Activated effector memory CD4-positive, alpha-beta T cell treated with Interleukin-2 at 50 U/mL for 16 hours (primary cell): Measurements from ENCODE around the gene ACO2.
"Not testable (repeated sequence)": the region's sequence is repeated elsewhere in the genome, so short reads cannot be mapped to it uniquely, and the experiment has no call there.

Experiments
- DNase-seq: peaks from one replicate; pipeline ENCODE4 v3.0.0-alpha.2; 2020

ACO2 gene

DNA sequence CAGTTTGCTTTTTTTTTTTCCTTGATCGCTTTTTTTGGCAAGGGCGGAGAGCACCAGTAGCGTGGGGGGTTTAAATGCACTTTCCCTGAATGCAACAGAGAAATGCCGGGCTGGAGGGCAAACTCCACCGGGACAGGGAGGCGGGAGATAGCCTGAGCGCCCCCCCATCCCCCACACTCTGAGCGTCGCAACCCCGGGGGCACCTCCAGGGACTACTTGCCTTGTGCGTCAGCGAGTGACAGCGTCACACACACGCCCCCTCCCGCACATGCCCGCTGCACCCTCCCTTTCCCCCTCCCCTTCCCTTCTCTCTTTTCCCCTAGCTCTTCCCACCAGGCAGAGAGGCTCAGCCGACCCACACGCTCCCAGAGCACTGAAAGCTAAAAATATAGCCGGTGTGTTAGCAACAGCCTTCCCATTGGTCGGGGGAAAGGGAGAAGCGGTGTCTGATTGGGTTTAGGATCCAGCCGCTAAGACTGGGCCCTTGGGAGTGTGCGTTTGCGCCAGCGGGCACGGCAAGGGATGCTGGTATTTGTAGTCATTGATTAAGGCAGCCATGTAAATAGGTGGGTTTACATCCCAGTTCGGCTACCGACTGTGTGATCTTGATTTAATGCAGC, 20.6 kb upstream of the ACO2 start:
- DNase-seq = peak; percentile 83

DNA sequence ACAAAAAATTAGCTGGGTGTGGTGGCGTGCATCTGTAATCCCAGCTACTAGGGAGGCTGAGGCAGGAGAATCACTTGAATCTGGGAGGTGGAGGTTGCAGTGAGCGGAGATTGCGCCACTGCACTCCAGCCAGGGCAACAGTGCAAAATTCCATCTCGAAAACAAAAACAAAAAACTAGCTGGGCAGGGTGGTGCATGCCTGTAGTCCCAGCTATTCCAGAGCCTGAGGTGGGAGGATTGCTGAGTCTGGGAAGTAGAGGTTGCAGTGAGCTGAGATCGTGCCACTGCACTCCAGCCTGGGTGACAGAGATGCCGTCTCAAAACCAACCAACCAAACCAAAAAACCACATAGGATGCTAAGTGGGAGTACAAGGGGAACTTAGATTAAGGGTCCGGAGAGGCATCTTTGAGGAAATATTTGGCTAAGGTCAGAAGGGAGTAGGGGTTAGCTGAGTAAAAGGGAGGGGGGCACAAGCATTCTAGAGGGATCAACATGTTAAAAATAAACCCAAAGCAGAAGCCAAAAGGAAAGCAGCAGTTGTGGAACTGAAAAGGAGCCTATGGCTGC, 10.7 kb upstream of the ACO2 start:
- no peak for DNase-seq

DNA sequence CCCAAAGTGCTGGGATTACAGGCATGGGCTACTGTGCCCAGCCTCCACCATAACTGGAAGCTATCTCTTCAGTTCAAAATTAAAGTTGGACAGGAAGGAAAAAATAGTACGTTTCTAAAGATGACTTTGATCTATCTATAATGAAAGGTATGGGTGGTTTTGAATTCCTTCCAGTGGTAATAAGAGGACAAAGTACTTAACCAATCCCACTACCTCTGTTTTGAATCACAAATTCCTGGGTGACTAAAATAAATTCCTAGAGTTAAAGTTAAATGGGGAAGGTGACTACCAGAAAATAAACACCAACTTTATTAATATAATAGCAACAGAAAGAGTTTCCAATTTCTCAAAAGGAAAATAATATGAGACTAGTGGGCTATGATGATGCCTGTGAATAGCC, 9.5 kb upstream of the ACO2 start:
- DNase-seq = no peak

DNA sequence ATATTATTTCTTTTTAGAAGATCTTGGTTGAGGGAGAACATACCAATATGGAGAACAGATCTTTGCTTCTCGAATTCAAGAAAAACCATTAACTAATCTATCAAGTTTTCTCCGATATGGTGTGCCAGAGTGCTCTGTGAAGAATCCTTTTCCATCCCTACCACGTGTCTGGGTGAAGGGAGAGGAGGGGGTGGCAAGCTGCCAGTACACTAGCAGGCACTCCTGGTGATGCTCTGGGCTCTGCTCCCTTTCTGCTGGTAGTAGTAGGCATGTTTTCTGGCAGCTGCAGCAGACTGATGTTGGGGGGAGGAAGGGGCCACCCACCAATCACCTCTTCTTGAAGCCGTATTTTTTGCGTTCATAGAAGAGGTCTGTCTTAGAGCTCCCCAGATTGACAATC, 8.8 kb upstream of the ACO2 start:
- not testable (repeated sequence) for DNase-seq

DNA sequence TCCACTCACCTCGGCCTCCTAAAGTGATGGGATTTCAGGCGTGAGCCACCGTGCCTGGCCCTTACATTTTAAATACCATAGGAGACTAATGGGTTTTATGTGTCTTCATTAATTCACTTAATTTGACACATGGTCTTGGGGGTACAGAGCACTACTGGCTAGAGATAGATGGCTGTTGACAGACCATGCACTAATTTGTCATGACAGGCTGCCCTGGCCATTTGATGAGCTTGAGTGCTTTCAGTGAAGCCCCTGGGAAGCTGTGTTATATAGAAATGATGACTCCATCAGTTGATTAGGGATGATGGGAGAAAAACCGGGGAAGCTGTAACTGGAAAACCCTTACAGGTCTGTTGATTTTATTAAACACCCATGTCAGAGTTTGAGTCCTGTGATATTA, 7.0 kb upstream of the ACO2 start:
- DNase-seq = no peak

DNA sequence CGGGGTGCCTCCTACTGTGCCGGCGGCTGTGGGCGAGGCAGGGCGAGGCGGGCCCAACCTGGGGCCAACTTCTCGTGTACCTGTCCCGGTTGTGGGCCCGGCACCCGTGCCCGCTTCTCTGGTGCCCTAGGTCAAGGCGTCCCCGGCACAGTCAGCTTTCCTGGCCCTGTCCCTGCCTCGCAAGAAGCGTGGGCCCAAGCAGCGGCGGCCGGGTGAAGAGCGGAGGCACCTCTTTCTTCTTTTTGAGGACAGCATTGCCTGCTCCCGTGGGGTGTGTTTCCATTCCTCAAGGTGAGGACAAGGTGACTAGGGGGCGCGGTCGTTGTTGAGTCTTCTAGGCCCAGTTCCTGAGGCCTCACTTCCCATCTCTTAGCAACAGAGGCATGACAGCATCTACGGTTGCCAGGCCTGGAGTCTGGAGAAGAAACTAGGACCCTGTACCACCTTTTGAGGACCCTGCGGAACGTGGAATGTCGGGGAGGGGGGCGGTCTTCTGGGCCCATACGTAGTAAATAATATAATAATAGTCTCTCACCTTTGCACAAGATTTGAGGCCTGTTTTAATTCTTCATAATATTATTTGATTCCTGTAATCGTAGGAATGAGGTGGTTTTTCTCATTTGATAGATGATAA, 418 bp downstream of the ACO2 start:
- DNase-seq = no peak

DNA sequence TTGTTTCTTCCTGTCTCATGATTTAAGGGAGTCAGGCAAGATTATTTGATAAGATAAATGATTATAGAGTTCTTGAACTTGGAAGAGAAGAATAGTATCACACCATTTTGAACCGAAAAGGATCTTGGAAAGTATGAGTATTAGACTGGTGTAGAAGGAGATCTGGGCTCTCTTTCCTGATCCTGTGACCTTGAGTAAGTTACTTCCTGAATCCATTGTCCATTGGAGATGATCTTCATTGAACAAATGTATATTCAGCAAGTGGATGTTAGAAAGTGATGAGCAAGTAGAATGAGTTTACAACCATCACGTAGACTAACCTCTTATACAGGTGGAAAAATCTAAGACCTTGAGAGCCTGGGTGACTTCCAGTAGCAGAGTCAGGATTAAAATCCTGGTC, 2.0 kb downstream of the ACO2 start:
- no peak for DNase-seq

DNA sequence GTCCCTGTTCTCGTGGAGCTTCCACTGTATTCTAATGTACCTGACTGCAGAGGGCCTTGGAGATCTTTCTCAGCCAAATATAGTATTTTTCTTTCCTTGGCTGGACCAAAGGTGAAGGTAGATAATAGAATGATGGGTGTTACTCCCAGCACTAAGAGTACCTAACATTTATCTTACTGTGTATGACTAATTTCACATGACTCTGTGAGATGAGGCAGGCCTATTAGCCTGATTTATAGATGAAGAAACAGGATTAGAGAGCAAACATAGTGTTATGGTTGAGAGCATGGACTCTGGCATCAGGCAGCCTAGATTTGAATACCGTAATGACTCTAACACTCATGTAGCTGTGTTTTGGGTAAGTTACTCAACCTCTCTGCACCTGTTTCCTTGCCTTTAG, 2.7 kb downstream of the ACO2 start:
- no peak for DNase-seq

DNA sequence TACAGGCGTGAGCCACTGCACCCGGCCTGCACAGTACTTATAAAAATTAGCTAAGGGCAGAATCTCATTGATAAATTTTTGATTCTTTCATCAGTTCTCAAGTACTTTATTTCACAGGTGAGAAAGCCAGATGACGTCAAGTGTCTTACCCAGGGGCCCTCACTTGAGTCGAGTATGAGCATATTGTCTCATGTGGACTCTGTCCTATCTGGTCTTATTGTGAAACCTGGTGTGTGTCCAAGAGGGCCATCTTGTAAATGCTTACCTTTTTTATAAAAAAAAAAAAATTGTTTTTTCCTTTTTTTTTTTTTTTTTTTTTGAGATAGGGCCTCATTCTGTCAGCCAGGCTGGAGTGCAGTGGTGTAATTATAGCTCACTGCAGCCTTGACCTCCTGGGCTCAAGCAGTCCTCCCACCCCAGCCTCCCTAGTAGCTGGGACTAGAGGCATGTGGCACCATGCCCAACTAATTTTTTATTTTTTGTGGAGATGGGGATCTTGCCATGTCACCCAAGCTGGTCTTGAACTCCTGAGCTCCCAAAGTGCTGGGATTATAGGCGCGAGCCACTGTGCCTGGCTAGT, 6.0 kb downstream of the ACO2 start:
- no peak for DNase-seq

DNA sequence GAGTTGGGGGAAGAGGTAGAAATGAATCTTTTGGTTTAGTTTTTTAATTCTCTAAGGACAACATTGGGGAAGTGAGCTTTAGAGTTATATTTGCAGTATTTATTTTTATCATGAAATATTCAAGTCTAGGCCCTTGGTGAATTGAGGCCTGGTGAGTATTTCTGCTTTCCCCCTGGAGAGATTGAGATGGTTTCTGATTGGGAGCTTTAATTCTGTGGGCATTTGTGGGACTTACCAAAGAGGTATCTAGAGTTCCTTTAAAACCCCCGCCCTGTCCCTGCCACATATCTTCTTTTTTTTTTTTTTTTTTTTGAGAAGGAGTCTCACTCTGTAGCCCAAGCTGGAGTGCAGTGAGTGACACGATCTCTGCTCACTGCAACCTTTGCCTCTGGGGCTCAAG, 9.6 kb downstream of the ACO2 start:
- DNase-seq = no peak

DNA sequence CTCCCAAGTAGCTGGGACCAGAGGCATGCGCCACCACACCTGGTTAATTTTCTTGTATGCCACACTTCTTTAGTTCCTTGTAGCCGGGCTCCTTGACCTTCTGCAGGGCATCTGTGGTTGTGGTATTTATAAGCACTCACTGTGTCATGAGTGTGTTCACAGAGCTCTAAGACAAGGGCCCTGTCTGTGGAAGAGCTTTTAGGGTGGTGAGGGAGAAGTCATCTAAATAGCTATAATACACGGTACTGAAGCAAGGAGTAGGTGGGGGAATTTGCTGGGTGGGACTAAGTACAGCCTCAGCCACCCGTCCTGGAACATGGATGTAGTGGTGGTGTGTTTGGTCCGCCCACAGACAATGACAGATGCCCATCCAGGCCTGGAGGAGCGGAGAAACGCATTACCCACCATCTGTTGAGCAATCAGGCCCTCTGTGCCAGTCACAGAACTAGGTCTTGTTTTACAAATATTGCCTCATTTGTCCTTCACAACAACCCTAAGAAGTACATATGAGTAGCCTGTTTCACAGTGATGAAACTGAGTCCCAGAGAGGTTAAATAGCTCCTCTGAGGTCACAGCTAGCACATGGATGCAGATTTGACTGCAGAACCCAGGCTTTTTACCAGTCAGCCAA, 10.1 kb downstream of the ACO2 start:
- DNase-seq = no peak

DNA sequence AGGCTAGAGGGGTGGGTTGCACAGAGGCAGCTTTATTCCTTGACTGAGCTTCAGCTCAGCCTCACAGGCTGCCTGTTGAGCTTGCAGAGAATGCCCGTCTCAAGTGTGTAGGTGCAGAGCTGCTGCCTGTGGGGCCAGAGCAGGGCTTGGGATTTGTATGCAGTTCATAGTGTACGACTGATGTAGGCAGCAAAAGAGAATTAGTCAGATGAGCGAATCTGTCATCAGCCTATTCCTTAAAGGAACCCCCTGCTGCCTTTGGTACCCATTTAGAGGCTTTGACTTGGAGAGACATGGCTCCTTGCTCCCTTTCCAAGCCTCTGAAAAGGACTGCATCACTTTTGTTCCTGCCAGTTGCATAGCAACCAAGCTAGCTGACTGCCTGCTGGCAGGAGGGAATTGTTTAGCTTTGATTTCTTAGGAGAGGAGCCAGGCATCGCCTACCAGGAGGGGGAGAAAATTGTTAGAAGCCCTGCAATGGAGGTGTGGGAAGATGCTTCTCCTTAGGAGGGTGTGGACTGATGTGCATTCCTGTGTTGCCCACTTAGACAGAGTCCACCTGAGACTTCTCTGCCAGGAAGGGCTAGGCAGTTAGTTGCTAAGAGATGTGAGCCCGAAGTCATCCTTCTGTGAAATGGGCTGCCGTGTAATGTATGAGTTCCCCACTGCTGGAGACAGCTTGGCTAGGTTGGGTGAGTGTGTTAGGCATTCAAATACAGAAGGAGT, 10.9 kb downstream of the ACO2 start:
- DNase-seq = no peak

DNA sequence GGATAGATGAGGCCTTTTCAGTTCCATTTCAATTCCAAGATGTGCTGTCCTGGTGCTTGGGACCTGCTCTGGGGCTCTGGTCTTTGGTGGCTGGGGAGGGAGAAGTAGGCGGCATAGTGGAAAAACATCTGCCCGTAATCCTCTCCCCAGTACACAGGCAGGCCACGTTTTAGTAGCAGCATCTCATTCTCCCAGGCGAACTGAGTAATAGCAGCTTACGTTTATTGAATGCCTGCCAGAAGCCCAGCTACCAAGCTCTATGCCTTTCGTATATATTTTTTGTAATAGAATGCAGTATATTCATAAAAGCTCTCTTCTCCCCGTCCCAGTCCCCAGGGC, 11.4 kb downstream of the ACO2 start:
- no peak for DNase-seq

DNA sequence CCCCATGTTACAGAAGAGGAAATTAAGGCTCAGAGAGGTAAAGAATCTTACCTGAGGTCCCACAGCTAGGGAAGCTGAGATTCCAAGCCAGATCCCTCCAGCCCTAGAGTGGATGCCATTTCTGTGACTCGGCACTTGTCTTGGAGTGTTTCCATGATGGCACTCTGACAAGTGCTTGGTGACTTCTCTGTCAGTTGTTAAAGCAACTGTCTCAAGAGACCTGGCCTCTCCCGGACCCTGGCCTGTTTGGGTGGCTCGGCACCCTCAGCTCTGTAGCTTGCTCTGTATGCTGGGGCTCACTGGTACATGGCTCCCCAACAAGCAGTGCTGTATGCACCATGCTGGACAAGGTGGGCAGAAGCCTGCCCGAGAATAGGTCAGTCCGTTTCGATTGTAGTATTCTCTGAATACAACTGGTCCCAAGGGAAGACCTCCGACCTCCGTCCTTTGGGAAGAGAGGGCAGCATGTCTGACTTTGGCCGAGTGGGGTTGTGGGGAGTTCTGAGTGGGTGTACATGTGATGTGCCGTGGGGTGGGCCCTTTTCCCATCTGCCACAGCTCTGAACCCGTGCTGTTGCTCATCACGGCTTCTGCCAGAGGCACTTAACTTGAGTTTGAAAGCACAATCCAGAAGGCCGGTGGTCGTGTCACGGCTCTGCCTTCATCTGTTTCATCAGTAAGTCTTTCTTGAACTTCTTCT, 12.4 kb downstream of the ACO2 start:
- no peak for DNase-seq

DNA sequence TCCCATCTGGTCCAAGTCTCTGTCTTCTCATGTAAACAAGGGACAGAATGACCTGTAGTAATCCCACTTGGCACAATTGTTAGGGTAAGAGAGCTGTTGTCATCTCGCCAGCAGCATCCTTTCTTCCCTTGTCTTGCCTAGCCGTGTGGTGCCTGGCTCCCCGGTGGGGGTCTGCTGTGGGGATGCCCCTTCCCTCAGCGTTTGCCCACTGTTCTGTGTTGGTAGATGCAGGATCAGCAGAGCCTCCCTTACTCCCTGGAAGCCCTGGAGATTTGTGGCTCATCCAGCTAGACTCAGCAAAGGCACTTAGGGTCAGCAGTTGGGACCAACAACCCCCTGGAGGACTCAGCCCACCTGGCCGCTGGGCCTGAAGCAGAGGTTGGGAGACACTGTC, 13.0 kb downstream of the ACO2 start:
- no peak for DNase-seq

DNA sequence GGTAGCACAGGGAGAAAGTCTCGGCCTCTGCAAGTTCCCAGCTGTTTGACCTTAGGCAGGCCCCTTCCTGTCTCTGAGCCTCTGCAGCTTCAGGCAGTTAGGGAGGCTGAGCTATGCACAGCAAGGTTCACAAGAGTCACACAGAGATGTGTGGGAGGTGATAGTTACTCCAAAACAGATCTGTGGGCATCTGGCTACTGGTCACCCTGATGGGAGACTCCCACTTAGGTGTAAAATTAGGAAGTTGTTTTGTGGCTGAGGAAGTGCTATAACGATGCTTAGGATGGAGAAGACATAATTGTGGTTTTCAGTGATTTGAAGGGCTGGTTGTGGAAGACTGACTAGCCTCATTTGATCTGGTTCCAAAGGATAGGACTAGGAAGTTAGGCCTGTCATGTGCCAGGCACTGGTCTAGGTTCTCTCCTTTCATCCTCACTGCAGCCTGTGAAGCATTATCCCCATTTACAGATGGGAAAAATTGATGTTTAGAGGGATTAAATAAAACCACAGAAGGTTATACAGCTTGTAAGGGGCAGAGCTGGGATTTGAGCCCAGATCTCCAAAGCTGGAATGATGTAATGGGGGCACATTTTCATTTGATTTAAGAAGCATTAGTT, 13.5 kb downstream of the ACO2 start:
- no peak for DNase-seq

DNA sequence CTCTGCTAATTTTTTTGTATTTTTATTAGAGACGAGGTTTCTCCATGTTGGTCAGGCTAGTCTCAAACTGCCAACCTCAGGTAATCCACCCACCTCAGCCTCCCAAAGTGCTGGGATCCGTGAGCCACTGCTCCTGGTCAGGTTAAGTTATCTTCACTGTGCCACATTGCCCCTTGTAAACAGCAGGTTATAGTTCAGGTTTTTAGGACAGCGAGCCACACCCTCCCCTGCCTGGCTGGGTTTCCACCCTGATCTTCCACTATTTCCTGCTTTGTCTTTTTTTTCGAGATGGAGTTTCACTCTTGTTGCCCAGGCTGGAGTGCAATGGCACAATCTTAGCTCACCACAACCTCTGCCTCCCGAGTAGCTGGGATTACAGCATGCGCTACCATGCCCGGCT, 16.1 kb downstream of the ACO2 start:
- no peak for DNase-seq

DNA sequence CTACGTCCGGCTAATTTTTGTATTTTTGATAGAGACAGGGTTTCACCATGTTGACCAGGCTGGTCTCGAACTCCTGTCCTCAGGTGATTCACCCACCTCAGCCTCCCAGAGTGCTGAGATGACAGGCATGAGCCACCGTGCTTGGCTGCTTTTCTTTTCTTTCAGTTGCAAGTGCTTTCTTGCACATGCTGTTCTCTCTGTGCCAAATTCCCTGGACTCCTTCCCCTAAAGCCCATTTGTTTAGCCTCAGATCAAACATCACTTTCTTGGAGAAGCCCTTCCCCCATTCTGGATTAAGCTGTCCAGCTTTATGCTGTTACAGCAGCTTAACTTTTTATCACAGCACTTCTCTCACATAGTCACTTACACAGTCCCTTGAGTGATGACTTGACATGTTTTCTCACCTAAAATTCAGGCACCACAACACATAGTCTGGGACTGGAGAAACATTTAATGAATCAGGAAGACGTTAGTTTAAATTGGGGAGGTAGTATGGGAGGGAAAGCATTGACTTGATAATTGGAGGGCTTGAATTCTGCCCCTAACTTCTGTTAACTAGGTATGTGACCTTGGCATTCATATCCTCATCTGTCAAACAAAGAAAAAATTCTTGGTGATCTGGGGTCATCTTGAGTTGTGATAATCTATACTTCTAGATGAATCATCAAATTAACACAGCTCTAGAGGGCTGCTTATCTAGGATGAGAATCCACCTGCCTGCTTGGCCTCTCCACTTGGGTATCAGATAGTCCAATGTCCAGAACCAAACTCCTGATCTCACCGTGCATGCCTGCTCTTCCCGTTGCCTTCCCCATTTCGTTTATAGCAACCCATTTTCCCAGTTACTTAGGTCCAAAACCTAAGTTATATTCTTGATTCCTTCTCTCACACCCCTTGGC, 18.4 kb downstream of the ACO2 start:
- DNase-seq = no peak

DNA sequence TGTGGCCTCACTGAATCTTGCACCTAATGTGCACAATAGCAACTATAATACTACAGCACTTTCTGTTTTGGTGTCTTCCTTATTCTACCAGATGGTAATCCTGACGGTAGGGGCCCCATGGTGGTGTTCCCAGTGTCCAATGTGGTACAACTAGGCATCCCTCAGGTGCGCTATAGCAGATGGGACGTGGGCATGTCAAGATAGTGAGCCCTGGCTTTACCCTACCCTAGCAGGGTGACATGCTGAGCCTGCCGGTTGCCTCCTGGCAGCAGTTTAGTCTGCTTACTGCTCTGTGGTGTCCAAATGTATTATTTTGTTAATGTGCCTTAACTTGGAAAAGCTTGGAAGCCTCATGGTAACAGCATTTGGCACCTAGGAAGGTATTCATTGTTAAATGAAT, 19.2 kb downstream of the ACO2 start:
- no peak for DNase-seq

DNA sequence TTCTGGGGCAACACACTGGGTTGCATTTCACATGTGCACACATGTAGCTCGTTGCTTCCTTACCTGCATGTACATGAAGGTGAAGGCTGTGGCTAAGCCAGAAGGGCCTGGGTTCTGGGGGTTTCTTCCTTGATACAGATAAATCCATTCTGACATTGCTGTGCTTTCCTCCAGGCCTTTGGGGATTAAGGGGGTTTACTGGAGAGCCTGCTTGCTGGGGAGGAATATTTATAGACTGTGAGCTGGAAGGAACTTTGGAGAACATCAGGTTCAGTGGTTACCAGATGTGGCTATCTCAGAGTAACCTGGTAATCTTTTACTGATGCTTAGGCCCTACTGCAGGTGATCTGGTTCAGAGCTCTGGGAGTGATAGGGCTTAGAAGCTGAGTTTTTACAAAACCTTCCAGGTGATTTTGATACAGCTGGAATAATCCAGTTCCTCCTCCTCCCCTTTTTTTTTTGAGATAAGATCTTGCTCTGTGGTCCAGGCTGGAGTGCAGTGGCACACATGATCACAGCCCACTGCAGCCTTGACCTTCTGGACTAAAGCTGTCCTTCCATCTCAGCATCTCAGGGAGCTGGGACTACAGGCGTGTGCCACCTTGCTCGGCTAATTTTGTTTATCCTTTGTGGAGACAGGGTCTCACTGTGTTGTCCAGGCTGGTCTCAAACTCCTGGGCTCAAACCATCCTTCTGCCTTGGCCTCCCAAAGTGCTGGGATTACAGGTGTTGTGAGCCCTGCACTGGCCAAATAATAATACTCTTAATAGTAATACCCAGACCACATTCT, 19.9 kb downstream of the ACO2 start:
- no peak for DNase-seq
